HEK293T (cell line): ENCODE results near the gene NOTCH3.

Experiments used
- BHLHE40 ChIP-seq: fragments of 450-650 bp; IDR thresholded peaks from 2 replicates; pipeline ENCODE4 v1.6.1; 2016; ENCODE audit warnings: mild to moderate bottlenecking, moderate library complexity, borderline replicate concordance
- CTBP1 ChIP-seq: fragments of 450-650 bp; IDR thresholded peaks from 2 replicates; pipeline ENCODE4 v1.6.1; 2016; ENCODE audit warnings: borderline replicate concordance
- FOXA1 ChIP-seq: fragments of 450-650 bp; IDR thresholded peaks from 2 replicates; pipeline ENCODE4 v1.6.1; 2016; ENCODE audit warnings: mild to moderate bottlenecking
- L3MBTL2 ChIP-seq: fragments of 450-650 bp; conservative IDR thresholded peaks from 2 replicates; pipeline ENCODE4 v1.6.1; 2016; ENCODE audit warnings: mild to moderate bottlenecking
- NFRKB ChIP-seq: fragments of 450-650 bp; IDR thresholded peaks from 2 replicates; pipeline ENCODE4 v1.6.1; 2016; ENCODE audit warnings: mild to moderate bottlenecking, moderate library complexity
- SP1 ChIP-seq: fragments of 450-650 bp; IDR thresholded peaks from 2 replicates; pipeline ENCODE4 v1.6.1; 2017
- SUZ12 ChIP-seq: fragments of 450-650 bp; IDR thresholded peaks from 2 replicates; pipeline ENCODE4 v1.6.1; 2016; ENCODE audit warnings: mild to moderate bottlenecking
- TARDBP ChIP-seq: fragments of 450-650 bp; IDR thresholded peaks from 2 replicates; pipeline ENCODE4 v1.6.1; 2016
- ZNF384 ChIP-seq: fragments of 450-650 bp; IDR thresholded peaks from 2 replicates; pipeline ENCODE4 v1.6.1; 2016
- TF ChIP-seq, protein P1 (sequence below): fragments of 450-650 bp; IDR thresholded peaks from 2 replicates; pipeline ENCODE4 v1.6.1; 2016

DNA sequence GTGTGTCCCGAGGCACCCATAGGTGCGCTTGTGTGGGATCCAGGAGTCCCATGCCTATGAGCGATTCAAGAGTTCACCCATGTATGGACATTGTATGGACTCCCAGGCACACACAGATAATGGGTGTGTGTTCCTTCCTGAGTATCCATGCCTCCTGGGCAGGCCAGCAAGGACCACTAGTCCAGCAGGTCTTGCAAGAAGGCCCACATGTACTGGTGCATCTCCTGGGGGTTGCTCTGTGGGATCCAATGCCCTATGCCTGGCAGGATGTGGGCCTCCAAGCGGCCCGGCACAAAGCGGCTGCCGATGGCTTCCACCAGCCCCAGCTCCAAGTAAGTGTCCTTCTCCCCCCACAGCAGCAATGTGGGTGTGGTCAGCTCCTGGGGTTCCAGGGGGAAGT is 26.5 kb upstream of the NOTCH3 start:
- TF ChIP-seq NFRKB: no peak
- no peak for TF ChIP-seq SP1
- no peak for TF ChIP-seq ZNF384
- no peak for TF ChIP-seq BHLHE40
- TF ChIP-seq TARDBP: no peak
- no peak for TF ChIP-seq L3MBTL2
- no peak for TF ChIP-seq SUZ12
- TF ChIP-seq FOXA1: no peak
- no peak for TF ChIP-seq CTBP1
- TF ChIP-seq, protein P1, sequence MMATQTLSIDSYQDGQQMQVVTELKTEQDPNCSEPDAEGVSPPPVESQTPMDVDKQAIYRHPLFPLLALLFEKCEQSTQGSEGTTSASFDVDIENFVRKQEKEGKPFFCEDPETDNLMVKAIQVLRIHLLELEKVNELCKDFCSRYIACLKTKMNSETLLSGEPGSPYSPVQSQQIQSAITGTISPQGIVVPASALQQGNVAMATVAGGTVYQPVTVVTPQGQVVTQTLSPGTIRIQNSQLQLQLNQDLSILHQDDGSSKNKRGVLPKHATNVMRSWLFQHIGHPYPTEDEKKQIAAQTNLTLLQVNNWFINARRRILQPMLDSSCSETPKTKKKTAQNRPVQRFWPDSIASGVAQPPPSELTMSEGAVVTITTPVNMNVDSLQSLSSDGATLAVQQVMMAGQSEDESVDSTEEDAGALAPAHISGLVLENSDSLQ: no peak
